Kidney (tissue), 14 donors: ENCODE data around the gene SIM2. TPM values are rescaled to one million over a fixed set of nuclear protein-coding genes. Genes with fewer than 3 reads are reported as not detected.

Source experiments
- DNase-seq, 5 donors: peaks; one replicate each; pipeline ENCODE4 v3.0.0-alpha.2; 2013 to 2020
- FAIRE-seq: peaks from 2 replicates; lab custom pipeline; 2012; peaks lifted over from hg19 to GRCh38; lab: Jason Lieb, UNC
- H3K27ac ChIP-seq, 2 donors: one replicate each; pipeline ENCODE4 v1.7.0; 2013; ENCODE audit warnings: low read depth in 2 of 2, low read length in 2 of 2, inconsistent platforms in 1 of 2
- H3K27me3 ChIP-seq: one replicate; pipeline ENCODE4 v1.7.1; 2013; ENCODE audit warnings: low read length, inconsistent platforms; ENCODE audit not compliant: control insufficient read depth, insufficient read depth
- H3K36me3 ChIP-seq, 3 donors: one replicate each; pipeline versions ENCODE4 v1.7.0 to v1.7.1; 2013; ENCODE audit warnings: low read length in 3 of 3, control low read depth in 1 of 3, inconsistent platforms in 1 of 3; ENCODE audit not compliant: insufficient read depth in 3 of 3, control insufficient read depth in 2 of 3
- H3K4me1 ChIP-seq, 3 donors: one replicate each; pipeline versions ENCODE4 v1.7.0 to v1.7.1; 2013; ENCODE audit warnings: low read length in 3 of 3, inconsistent platforms in 1 of 3, low read depth in 1 of 3; ENCODE audit not compliant: control insufficient read depth in 2 of 3, insufficient read depth in 2 of 3
- H3K4me3 ChIP-seq, 3 donors: one replicate each; pipeline versions ENCODE4 v1.7.0 to v1.8.1; 2013; ENCODE audit warnings: low read length in 3 of 3, control low read depth in 1 of 3, inconsistent platforms in 1 of 3
- H3K9ac ChIP-seq, 3 donors: one replicate each; pipeline versions ENCODE4 v1.7.0 to v1.7.1; 2013; ENCODE audit warnings: low read length in 3 of 3, control low read depth in 1 of 3, inconsistent platforms in 1 of 3
- H3K9me3 ChIP-seq, 3 donors: one replicate each; pipeline versions ENCODE4 v1.7.0 to v1.7.1; 2013; ENCODE audit warnings: low read length in 3 of 3, control low read depth in 1 of 3, inconsistent platforms in 1 of 3; ENCODE audit not compliant: control insufficient read depth in 2 of 3, insufficient read depth in 1 of 3
- CTCF ChIP-seq: IDR thresholded peaks from 3 replicates; pipeline ENCODE4 v1.5.1; 2012; ENCODE audit warnings: mild to moderate bottlenecking, moderate library complexity, borderline replicate concordance; ENCODE audit not compliant: insufficient read depth; ENCODE audit errors: extremely low read depth
- intact Hi-C: fragments of 100-400 bp; cut with DNase I; formaldehyde crosslinking; loops from one replicate; pipeline ENCODE4 v1.11.1; 2022
- polyA plus RNA-seq: library from polyadenylated mRNA; stranded (reverse); fragments of 350-450 nt; fragmentation: Illumina TruSeq; extraction: RNeasy Lipid Tissue Mini Kit (QIAGEN cat#74804); gene quantifications from one replicate; pipeline ENCODE4 v1.2.3, GENCODE V29; 2014; ENCODE audit warnings: low read depth, low replicate concordance; ENCODE audit not compliant: insufficient read depth
- total RNA-seq: library from RNA; stranded (reverse); fragmentation: NEBNext Ultra II Directional; extraction: Animal tissue kit (Norgen Biotek cat#: 25700); gene quantifications from one replicate; pipeline ENCODE4 v1.2.1, GENCODE V29; 2021
- donor health status: control.
- donor health status: control.
- donor health status: control.
- donor health status: control.
- donor health status: control.
- donor health status: DM: yes; HTN: yes; CAD: no.
- donor health status: Normal renal cell carcinoma (clear cell type).

SIM2 gene
- total and polyA plus RNA-seq, 2 donors from 2014 or later = 6.5 to 71.3 TPM

GRCh38 chr21:36694593-36695282 lies 4.2 kb upstream of the SIM2 start:
- no peak for TF ChIP-seq CTCF
- intact Hi-C loops = no loop called here
- peaks cover 72% of the 10 kb centered on the region for H3K27me3 ChIP-seq
- H3K36me3 ChIP-seq = no peaks in the 10 kb centered on the region
- peak overlapping the region; percentile 2 to 83 for H3K27ac ChIP-seq
- H3K9me3 ChIP-seq = no peaks in the 10 kb centered on the region
- H3K4me1 ChIP-seq = peaks cover 0 to 3% (median 0%) of the 10 kb centered on the region in 3 donors
- peak overlapping the region in 1 of 3 donors; percentile 35 for H3K9ac ChIP-seq
- DNase-seq (peak in 2 of 5 donors; percentile 18 to 39), FAIRE-seq (no peak)
- peak overlapping the region in 1 of 3 donors; percentile 25 for H3K4me3 ChIP-seq

GRCh38 chr21:36695283-36695634 lies 3.7 kb upstream of the SIM2 start:
- H3K36me3 ChIP-seq = no peaks in the 10 kb centered on the region
- DNase-seq = no peak
- H3K9ac ChIP-seq = peak overlapping the region in 1 of 3 donors; percentile 35
- H3K27ac ChIP-seq = peak overlapping the region in 1 of 2 donors; percentile 83
- H3K4me1 ChIP-seq = peaks cover 0 to 3% (median 0%) of the 10 kb centered on the region in 3 donors
- intact Hi-C loops = no loop called here
- no peak for TF ChIP-seq CTCF
- peak overlapping the region in 1 of 3 donors; percentile 41 for H3K4me3 ChIP-seq
- no peaks in the 10 kb centered on the region for H3K9me3 ChIP-seq
- peaks cover 74% of the 10 kb centered on the region for H3K27me3 ChIP-seq
- FAIRE-seq = no peak

GRCh38 chr21:36695671-36696389 lies 3.1 kb upstream of the SIM2 start:
- Histone ChIP-seq H3K4me3 (peak overlapping the region in 1 of 3 donors; percentile 41), H3K36me3 (no peaks in the 10 kb centered on the region), H3K4me1 (peaks cover 0 to 3% (median 0%) of the 10 kb centered on the region in 3 donors), H3K27me3 (peaks cover 70% of the 10 kb centered on the region), H3K27ac (peak overlapping the region; percentile 28 to 83), H3K9me3 (no peaks in the 10 kb centered on the region), H3K9ac (peak overlapping the region in 1 of 3 donors; percentile 58)
- intact Hi-C loops = no loop called here
- DNase-seq (peak in 4 of 5 donors; percentile 28 to 72 (median 56)), FAIRE-seq (no peak)
- TF ChIP-seq CTCF = no peak
